ENCODE results near the gene DNM3. TPM values are rescaled to one million over a fixed set of nuclear protein-coding genes. Genes with fewer than 3 reads are reported as not detected.
A peak's percentile ranks its signal among the peaks of the same experiment; 100 is the strongest.

The DNM3 gene
- total and polyA plus RNA-seq, 2 donors (not counting 3 experiments of a cell fraction or from before 2014, with no cell fraction given), result 1.4 to 2.5 TPM

- Histone ChIP-seq H3K27ac (ENCODE audit: insufficient read depth, low read depth, low read length) (no peak overlapping the region), H3K9ac (replicated peaks; ENCODE audit: extremely low read depth, insufficient read depth, low read length) (no peak overlapping the region), H3K9me3 (replicated peaks; ENCODE audit: control insufficient read depth, insufficient read depth, low read length) (no peaks in the 10 kb centered on the region), H3K9me1 (replicated peaks; ENCODE audit: control insufficient read depth, extremely low read depth, insufficient read depth, low read length) (no peaks in the 10 kb centered on the region), H3K27me3 (ENCODE audit: control insufficient read depth in 2 of 2, insufficient read depth in 2 of 2, low read length in 2 of 2) (no peaks in the 10 kb centered on the region), H4K20me1 (replicated peaks; ENCODE audit: control insufficient read depth, extremely low read depth, insufficient read depth, low read length) (no peaks in the 10 kb centered on the region), H3K36me3 (ENCODE audit: control insufficient read depth in 2 of 2, extremely low read depth in 1 of 2, insufficient read depth in 2 of 2, low read length in 2 of 2) (no peaks in the 10 kb centered on the region), H2AFZ (ENCODE audit: low read depth, low read length) (no peak overlapping the region), H3K4me1 (ENCODE audit: control insufficient read depth, extremely low read depth, insufficient read depth, low read length) (no peaks in the 10 kb centered on the region), H3K4me2 (ENCODE audit: insufficient read depth, low read length) (no peak overlapping the region), H3K79me2 (ENCODE audit: control insufficient read depth, insufficient read depth, low read length) (no peaks in the 10 kb centered on the region), H3K4me3 (replicated peaks in 1 of 3; ENCODE audit: insufficient read depth in 1 of 3, low read depth in 1 of 3, low read length in 3 of 3) (no peak overlapping the region)
- dilution Hi-C loops (cut with MboI; ENCODE audit: extremely low pct_ligation_motif_present, low sequenced_read_pairs), result no loop called here
- ChIA-PET POLR2A (no interaction called here), CTCF (interaction anchor here (0.6 to 1.3 kb wide), 6 partner anchors 8 to 285 kb away, joined by 3 to 5 read pairs (median 4); no protein-coding TSS in a partner anchor)
- DNase-seq (ENCODE audit: low read depth, low spot score) (peak; percentile 61), FAIRE-seq (no peak)
- TF ChIP-seq FOS (IDR thresholded peaks at IDR 0.05; ENCODE audit: borderline replicate concordance, insufficient read depth, low read length), result peak; percentile 37
- no peak for TF ChIP-seq JUN (IDR thresholded peaks at IDR 0.05; ENCODE audit: borderline replicate concordance, insufficient read depth, insufficient read length, low read depth)
- TF ChIP-seq GATA2 (IDR thresholded peaks at IDR 0.05; ENCODE audit: insufficient read depth, insufficient read length, low read depth, low read length), result no peak
- no peak for TF ChIP-seq POLR2A (IDR thresholded peaks at IDR 0.05; ENCODE audit: low read depth, low read length)
- no peak for TF ChIP-seq EZH2 (IDR thresholded peaks at IDR 0.05; ENCODE audit: borderline replicate concordance, low read depth, low read length, severe bottlenecking)
- TF ChIP-seq POLR2AphosphoS5 (IDR thresholded peaks at IDR 0.05; ENCODE audit: insufficient read depth, low read depth, low read length), result no peak
- no peak for TF ChIP-seq CTCF (IDR thresholded peaks at IDR 0.05; ENCODE audit: extremely low read depth in 1 of 2, insufficient read depth in 1 of 2, low read depth in 1 of 2, low read length in 2 of 2)
- TF ChIP-seq MAX (IDR thresholded peaks at IDR 0.05; ENCODE audit: insufficient read depth, insufficient read length), result no peak
- no TSS peak for BruUV-seq (replicated peaks)
- intact Hi-C loops (cut with micrococcal nuclease), result no loop called here
Observed at GRCh38 chr1:172287208-172287607, 445.9 kb downstream of the DNM3 start.
